A549 (cell line): Measurements from ENCODE around the gene TBRG4. TPM values are rescaled to one million over a fixed set of nuclear protein-coding genes. Genes with fewer than 3 reads are reported as not detected.

Source experiments
- ATAC-seq, 2 experiments: fragments of 200-7000 bp in 1 of 2; fragments of >200 bp in 1 of 2; cut with Nextera tagmentation in 1 of 2; cut with Tn5 transposase in 1 of 2; 3 replicates each; pipeline versions ENCODE4 v1.8.0 to v1.9.1; 2018 to 2020; ENCODE audit warnings: mild to moderate bottlenecking in 1 of 2, moderate library complexity in 1 of 2
- CTCF ChIA-PET: fragments of 300-600 bp; sonication (Branson Sonifier 250); formaldehyde crosslinking; extraction: SDS; loops from one replicate; lab custom pipeline; 2021; ENCODE audit warnings: antibody characterized with exemption, inconsistent platforms; lab: Yijun Ruan, JAX
- POLR2A ChIA-PET: fragments of 350-600 bp; formaldehyde crosslinking; extraction: SDS; loops from one replicate; lab custom pipeline; 2021; ENCODE audit warnings: antibody characterized with exemption, inconsistent platforms; lab: Yijun Ruan, JAX
- DNase-seq, 2 experiments: peaks; one replicate each; pipeline versions ENCODE4 v3.0.0 to v3.0.0-alpha.2; 2011 to 2016; ENCODE audit warnings: low read depth in 1 of 2, low spot score in 1 of 2
- FAIRE-seq: peaks from 2 replicates; lab custom pipeline; 2011; peaks lifted over from hg19 to GRCh38; lab: Jason Lieb, UNC
- H3K27ac ChIP-seq, 2 experiments: fragments of >200 bp; sonication (Bioruptor Twin); formaldehyde crosslinking; 3 replicates each; pipeline ENCODE4 v1.5.1; 2016 to 2017
- H3K4me1 ChIP-seq: fragments of >200 bp; sonication (Bioruptor Twin); formaldehyde crosslinking; 3 replicates; pipeline ENCODE4 v1.6.1; 2016
- H3K4me2 ChIP-seq: fragments of >200 bp; sonication (Bioruptor Twin); formaldehyde crosslinking; 3 replicates; pipeline ENCODE4 v1.6.1; 2016
- H3K4me3 ChIP-seq: fragments of >200 bp; sonication (Bioruptor Twin); formaldehyde crosslinking; 3 replicates; pipeline ENCODE4 v1.5.1; 2016
- H3K9me3 ChIP-seq: fragments of >200 bp; sonication (Bioruptor Twin); formaldehyde crosslinking; 3 replicates; pipeline ENCODE4 v1.6.1; 2016
- ATOH8 ChIP-seq: fragments of 250-450 bp; sonication (Bioruptor Pico); IDR thresholded peaks from 2 replicates; pipeline ENCODE4 v1.5.0; 2020; ENCODE audit warnings: low read depth, mild to moderate bottlenecking, moderate library complexity
- CTCF ChIP-seq: fragments of >200 bp; sonication (Bioruptor Twin); formaldehyde crosslinking; IDR thresholded peaks from 3 replicates; pipeline ENCODE4 v1.5.1; 2016
- EHMT2 ChIP-seq: fragments of 200-600 bp; sonication (generic); IDR thresholded peaks from 2 replicates; pipeline ENCODE4 v1.6.1; 2016; ENCODE audit warnings: antibody characterized with exemption, low read depth, mild to moderate bottlenecking, moderate library complexity
- GATA3 ChIP-seq: IDR thresholded peaks from 2 replicates; pipeline ENCODE4 v1.6.1; 2012; ENCODE audit warnings: borderline replicate concordance
- HOXA7 ChIP-seq: fragments of 250-450 bp; sonication (Bioruptor Pico); IDR thresholded peaks from 2 replicates; pipeline ENCODE4 v1.5.0; 2020; ENCODE audit warnings: mild to moderate bottlenecking, moderate library complexity
- MAFK ChIP-seq: fragments of 450-650 bp; IDR thresholded peaks from 2 replicates; pipeline ENCODE4 v1.6.1; 2014; ENCODE audit not compliant: partially characterized antibody
- PHF8 ChIP-seq: fragments of 200-600 bp; sonication (generic); IDR thresholded peaks from 2 replicates; pipeline ENCODE4 v1.6.1; 2016; ENCODE audit warnings: low read depth, mild to moderate bottlenecking, antibody characterized with exemption, moderate library complexity, borderline replicate concordance
- POLR2AphosphoS2 ChIP-seq: conservative IDR thresholded peaks from 2 replicates; pipeline ENCODE4 v1.6.1; 2012; ENCODE audit warnings: low read length, improper control_type of control experiment, inconsistent platforms
- RNF2 ChIP-seq: fragments of 200-600 bp; sonication (generic); IDR thresholded peaks from 2 replicates; pipeline ENCODE4 v1.6.1; 2016; ENCODE audit warnings: low read depth, mild to moderate bottlenecking, antibody characterized with exemption, moderate library complexity, borderline replicate concordance
- ZC3H11A ChIP-seq: fragments of 450-650 bp; IDR thresholded peaks from 2 replicates; pipeline ENCODE4 v1.6.1; 2014; ENCODE audit warnings: antibody characterized with exemption, mild to moderate bottlenecking
- ZSCAN20 ChIP-seq: fragments of 250-450 bp; sonication (Bioruptor Pico); IDR thresholded peaks from 2 replicates; pipeline ENCODE4 v1.8.0; 2022; ENCODE audit warnings: mild to moderate bottlenecking, moderate library complexity
- WGBS: methylation state at CpG from one replicate; pipeline ENCODE4 v1.1.6; 2017; ENCODE audit errors: missing lambda C conversion rate; 5-methylcytosine and 5-hydroxymethylcytosine counted together
- polyA plus RNA-seq, 4 experiments: library from polyadenylated mRNA; depleted of rRNA in 3 of 4; stranded (reverse); fragments of >200 nt; fragmentation: RNase III in 1 of 4; extraction: RNeasy Plus Mini Kit Qiagen cat#74134 plus additional on column Dnase treatment in 1 of 4; gene quantifications; 2 replicates in 3 of 4; 3 replicates in 1 of 4; pipeline ENCODE4 v1.2.3, GENCODE V29; 2011 to 2017
- TF ChIP-seq, protein P1 (sequence below): fragments of 200-600 bp; sonication (generic); IDR thresholded peaks from 2 replicates; pipeline ENCODE4 v1.6.1; 2016; ENCODE audit warnings: antibody characterized with exemption, mild to moderate bottlenecking, moderate library complexity
- TF ChIP-seq, protein P2 (sequence below): IDR thresholded peaks from 2 replicates; pipeline ENCODE4 v1.6.1; 2012
- TF ChIP-seq, protein P3 (sequence below): fragments of 450-650 bp; IDR thresholded peaks from 2 replicates; pipeline ENCODE4 v1.6.1; 2014; ENCODE audit warnings: antibody characterized with exemption
- TF ChIP-seq, protein P4 (sequence below): fragments of 150-350 bp; IDR thresholded peaks from 2 replicates; pipeline ENCODE4 v1.6.1; 2014; ENCODE audit warnings: low read depth, mild to moderate bottlenecking, low read length

TBRG4 gene
- polyA plus RNA-seq, 2 of the 4 experiments (the other 2 are of a cell fraction), result 88.8 to 100 TPM

DNA sequence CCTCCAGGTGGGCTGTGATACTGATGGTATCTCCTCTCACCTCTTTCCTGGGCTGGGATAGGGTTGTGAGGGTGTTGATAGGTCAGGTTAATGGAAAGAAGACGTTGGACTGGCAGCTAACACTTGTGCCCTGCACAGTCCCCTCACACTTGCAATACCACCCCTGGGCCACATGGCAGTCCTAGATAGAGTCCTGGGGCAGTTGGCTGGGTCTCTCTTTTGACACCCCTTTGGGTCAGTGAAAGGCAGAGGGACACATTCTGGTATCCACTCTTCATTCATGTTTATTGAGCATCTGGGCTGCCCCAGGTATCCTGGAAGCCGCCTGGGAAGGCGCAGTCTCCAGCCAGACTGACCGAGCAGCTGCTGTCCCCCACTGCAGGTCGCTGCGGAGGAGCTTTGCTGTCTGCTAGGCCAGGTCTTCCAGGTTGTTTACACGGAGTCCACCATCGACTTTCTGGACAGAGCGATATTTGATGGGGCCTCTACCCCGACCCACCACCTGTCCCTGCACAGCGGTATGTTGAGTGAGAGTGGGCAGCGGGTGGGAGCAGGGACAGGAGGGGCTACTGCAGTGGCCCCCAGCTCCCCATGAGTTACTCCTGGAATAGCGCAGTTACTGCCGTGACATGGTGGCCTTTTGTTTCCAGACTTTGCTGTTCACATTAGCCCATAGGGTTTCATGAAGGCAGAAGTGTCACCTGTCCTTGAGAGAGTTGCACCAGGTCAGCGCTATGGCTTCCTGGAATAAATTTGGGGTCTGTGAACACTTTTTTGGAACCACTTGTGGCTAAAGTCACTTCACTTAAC lies 41.8 kb downstream of the TBRG4 start:
- no peak for FAIRE-seq
- 89% methylated on average over 15 of the region's 15 CpGs for WGBS
- ATAC-seq, result peak; percentile 58 to 75; a peak in 4 of 6 replicates
- H3K27ac ChIP-seq, result no peak overlapping the region
- H3K4me1 ChIP-seq, result peaks cover 4% of the 10 kb centered on the region; the same call in 1 of the 3 replicates
- POLR2A ChIA-PET, result no interaction called here
- H3K4me2 ChIP-seq, result no peak overlapping the region
- TF ChIP-seq, protein P1, sequence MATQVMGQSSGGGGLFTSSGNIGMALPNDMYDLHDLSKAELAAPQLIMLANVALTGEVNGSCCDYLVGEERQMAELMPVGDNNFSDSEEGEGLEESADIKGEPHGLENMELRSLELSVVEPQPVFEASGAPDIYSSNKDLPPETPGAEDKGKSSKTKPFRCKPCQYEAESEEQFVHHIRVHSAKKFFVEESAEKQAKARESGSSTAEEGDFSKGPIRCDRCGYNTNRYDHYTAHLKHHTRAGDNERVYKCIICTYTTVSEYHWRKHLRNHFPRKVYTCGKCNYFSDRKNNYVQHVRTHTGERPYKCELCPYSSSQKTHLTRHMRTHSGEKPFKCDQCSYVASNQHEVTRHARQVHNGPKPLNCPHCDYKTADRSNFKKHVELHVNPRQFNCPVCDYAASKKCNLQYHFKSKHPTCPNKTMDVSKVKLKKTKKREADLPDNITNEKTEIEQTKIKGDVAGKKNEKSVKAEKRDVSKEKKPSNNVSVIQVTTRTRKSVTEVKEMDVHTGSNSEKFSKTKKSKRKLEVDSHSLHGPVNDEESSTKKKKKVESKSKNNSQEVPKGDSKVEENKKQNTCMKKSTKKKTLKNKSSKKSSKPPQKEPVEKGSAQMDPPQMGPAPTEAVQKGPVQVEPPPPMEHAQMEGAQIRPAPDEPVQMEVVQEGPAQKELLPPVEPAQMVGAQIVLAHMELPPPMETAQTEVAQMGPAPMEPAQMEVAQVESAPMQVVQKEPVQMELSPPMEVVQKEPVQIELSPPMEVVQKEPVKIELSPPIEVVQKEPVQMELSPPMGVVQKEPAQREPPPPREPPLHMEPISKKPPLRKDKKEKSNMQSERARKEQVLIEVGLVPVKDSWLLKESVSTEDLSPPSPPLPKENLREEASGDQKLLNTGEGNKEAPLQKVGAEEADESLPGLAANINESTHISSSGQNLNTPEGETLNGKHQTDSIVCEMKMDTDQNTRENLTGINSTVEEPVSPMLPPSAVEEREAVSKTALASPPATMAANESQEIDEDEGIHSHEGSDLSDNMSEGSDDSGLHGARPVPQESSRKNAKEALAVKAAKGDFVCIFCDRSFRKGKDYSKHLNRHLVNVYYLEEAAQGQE, result no peak
- TF ChIP-seq, protein P2, sequence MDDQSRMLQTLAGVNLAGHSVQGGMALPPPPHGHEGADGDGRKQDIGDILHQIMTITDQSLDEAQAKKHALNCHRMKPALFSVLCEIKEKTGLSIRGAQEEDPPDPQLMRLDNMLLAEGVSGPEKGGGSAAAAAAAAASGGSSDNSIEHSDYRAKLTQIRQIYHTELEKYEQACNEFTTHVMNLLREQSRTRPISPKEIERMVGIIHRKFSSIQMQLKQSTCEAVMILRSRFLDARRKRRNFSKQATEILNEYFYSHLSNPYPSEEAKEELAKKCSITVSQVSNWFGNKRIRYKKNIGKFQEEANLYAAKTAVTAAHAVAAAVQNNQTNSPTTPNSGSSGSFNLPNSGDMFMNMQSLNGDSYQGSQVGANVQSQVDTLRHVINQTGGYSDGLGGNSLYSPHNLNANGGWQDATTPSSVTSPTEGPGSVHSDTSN, result no peak
- no peak for TF ChIP-seq ZSCAN20 (CRISPR knock-in tag)
- no peak for TF ChIP-seq ATOH8 (CRISPR knock-in tag)
- TF ChIP-seq, protein P3, sequence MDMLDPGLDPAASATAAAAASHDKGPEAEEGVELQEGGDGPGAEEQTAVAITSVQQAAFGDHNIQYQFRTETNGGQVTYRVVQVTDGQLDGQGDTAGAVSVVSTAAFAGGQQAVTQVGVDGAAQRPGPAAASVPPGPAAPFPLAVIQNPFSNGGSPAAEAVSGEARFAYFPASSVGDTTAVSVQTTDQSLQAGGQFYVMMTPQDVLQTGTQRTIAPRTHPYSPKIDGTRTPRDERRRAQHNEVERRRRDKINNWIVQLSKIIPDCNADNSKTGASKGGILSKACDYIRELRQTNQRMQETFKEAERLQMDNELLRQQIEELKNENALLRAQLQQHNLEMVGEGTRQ, result no peak
- TF ChIP-seq CTCF, result no peak
- TF ChIP-seq MAFK, result no peak
- TF ChIP-seq PHF8, result no peak
- TF ChIP-seq POLR2AphosphoS2, result no peak
- no peak for TF ChIP-seq RNF2
- no peak for TF ChIP-seq HOXA7
- TF ChIP-seq, protein P4, sequence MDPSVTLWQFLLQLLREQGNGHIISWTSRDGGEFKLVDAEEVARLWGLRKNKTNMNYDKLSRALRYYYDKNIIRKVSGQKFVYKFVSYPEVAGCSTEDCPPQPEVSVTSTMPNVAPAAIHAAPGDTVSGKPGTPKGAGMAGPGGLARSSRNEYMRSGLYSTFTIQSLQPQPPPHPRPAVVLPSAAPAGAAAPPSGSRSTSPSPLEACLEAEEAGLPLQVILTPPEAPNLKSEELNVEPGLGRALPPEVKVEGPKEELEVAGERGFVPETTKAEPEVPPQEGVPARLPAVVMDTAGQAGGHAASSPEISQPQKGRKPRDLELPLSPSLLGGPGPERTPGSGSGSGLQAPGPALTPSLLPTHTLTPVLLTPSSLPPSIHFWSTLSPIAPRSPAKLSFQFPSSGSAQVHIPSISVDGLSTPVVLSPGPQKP, result no peak
- no peak for TF ChIP-seq GATA3
- no peak for TF ChIP-seq EHMT2
- no peak for TF ChIP-seq ZC3H11A
- TF ChIP-seq, all 56 proteins: peak for 0
- DNase-seq, result peak in 1 of 2 experiments; percentile 45
- H3K4me3 ChIP-seq, result no peak overlapping the region
- CTCF ChIA-PET, result interaction anchor here (1.1 to 1.4 kb wide), 4 partner anchors 17 to 191 kb away, joined by 3 to 4 read pairs (median 4); no protein-coding TSS in a partner anchor
- H3K9me3 ChIP-seq, result no peaks in the 10 kb centered on the region
